SK-N-SH treated with all-trans-retinoic acid at 6 μM for 48 hours (cell line): ENCODE measurements around the gene SMG5.

Experiments used
- ATAC-seq: fragments of 200-7000 bp; cut with Tn5 transposase; 3 replicates; pipeline ENCODE4 v1.9.1; 2020; ENCODE audit warnings: mild to moderate bottlenecking, moderate library complexity
- ARNTL ChIP-seq: fragments of 450-650 bp; formaldehyde crosslinking; IDR thresholded peaks from 2 replicates; pipeline ENCODE4 v1.5.0; 2020; ENCODE audit warnings: low read depth, mild to moderate bottlenecking, moderate library complexity, borderline replicate concordance
- BACH2 ChIP-seq: fragments of 250-450 bp; sonication (Bioruptor Pico); IDR thresholded peaks from 2 replicates; pipeline ENCODE4 v1.9.0; 2021; ENCODE audit warnings: mild to moderate bottlenecking, borderline replicate concordance
- CREB5 ChIP-seq: fragments of 250-450 bp; sonication (Bioruptor Pico); IDR thresholded peaks from 2 replicates; pipeline ENCODE4 v1.5.1; 2020; ENCODE audit warnings: low read depth, mild to moderate bottlenecking, moderate library complexity
- CSDC2 ChIP-seq: fragments of 250-450 bp; sonication (Bioruptor Pico); IDR thresholded peaks from 2 replicates; pipeline ENCODE4 v1.5.0; 2020; ENCODE audit warnings: mild to moderate bottlenecking, moderate library complexity
- CSRNP3 ChIP-seq: fragments of 250-450 bp; sonication (Bioruptor Pico); IDR thresholded peaks from 2 replicates; pipeline ENCODE4 v1.5.1; 2021; ENCODE audit warnings: mild to moderate bottlenecking, moderate library complexity
- ESRRG ChIP-seq: fragments of 250-450 bp; sonication (Bioruptor Pico); IDR thresholded peaks from 2 replicates; pipeline ENCODE4 v1.6.1; 2021; ENCODE audit warnings: mild to moderate bottlenecking
- GLIS3 ChIP-seq: fragments of 250-450 bp; sonication (Bioruptor Pico); IDR thresholded peaks from 2 replicates; pipeline ENCODE4 v1.5.0; 2020; ENCODE audit warnings: mild to moderate bottlenecking, moderate library complexity
- ISL1 ChIP-seq: fragments of 250-450 bp; sonication (Bioruptor Pico); IDR thresholded peaks from 2 replicates; pipeline ENCODE4 v2.1.2; 2022; ENCODE audit warnings: mild to moderate bottlenecking, moderate library complexity
- OSR1 ChIP-seq: fragments of 250-450 bp; sonication (Bioruptor Pico); IDR thresholded peaks from 2 replicates; pipeline ENCODE4 v1.8.0; 2022; ENCODE audit warnings: moderate library complexity, mild to moderate bottlenecking, inconsistent platforms
- PATZ1 ChIP-seq: fragments of 250-450 bp; sonication (Bioruptor Pico); IDR thresholded peaks from 2 replicates; pipeline ENCODE4 v1.8.0; 2020; ENCODE audit warnings: mild to moderate bottlenecking, moderate library complexity, borderline replicate concordance
- PPARA ChIP-seq: fragments of 250-450 bp; sonication (Bioruptor Pico); IDR thresholded peaks from 2 replicates; pipeline ENCODE4 v1.5.0; 2020; ENCODE audit warnings: mild to moderate bottlenecking, borderline replicate concordance
- RARB ChIP-seq: fragments of 250-450 bp; sonication (Bioruptor Pico); IDR thresholded peaks from 2 replicates; pipeline ENCODE4 v1.8.0; 2021; ENCODE audit warnings: mild to moderate bottlenecking, moderate library complexity
- SNAI2 ChIP-seq: fragments of 250-450 bp; sonication (Bioruptor Pico); IDR thresholded peaks from 2 replicates; pipeline ENCODE4 v1.5.0; 2020; ENCODE audit warnings: mild to moderate bottlenecking, moderate library complexity
- TCF4 ChIP-seq: fragments of 250-450 bp; sonication (Bioruptor Pico); IDR thresholded peaks from 2 replicates; pipeline ENCODE4 v1.8.0; 2021; ENCODE audit warnings: mild to moderate bottlenecking, moderate library complexity, borderline replicate concordance
- TOX ChIP-seq: fragments of 250-450 bp; sonication (Bioruptor Pico); IDR thresholded peaks from 2 replicates; pipeline ENCODE4 v1.8.0; 2021; ENCODE audit warnings: mild to moderate bottlenecking, moderate library complexity, borderline replicate concordance
- TSHZ2 ChIP-seq: fragments of 250-450 bp; sonication (Bioruptor Pico); IDR thresholded peaks from 2 replicates; pipeline ENCODE4 v1.5.0; 2020; ENCODE audit warnings: mild to moderate bottlenecking, moderate library complexity
- ZC3H10 ChIP-seq: fragments of 250-450 bp; sonication (Bioruptor Pico); IDR thresholded peaks from 2 replicates; pipeline ENCODE4 v1.5.1; 2021; ENCODE audit warnings: mild to moderate bottlenecking, moderate library complexity
- ZFP3 ChIP-seq: fragments of 250-450 bp; sonication (Bioruptor Pico); IDR thresholded peaks from 2 replicates; pipeline ENCODE4 v1.5.0; 2020; ENCODE audit warnings: mild to moderate bottlenecking, moderate library complexity
- ZFP30 ChIP-seq: fragments of 450-650 bp; formaldehyde crosslinking; IDR thresholded peaks from 2 replicates; pipeline ENCODE4 v1.5.0; 2022; ENCODE audit warnings: mild to moderate bottlenecking, moderate library complexity
- ZNF565 ChIP-seq: fragments of 450-650 bp; formaldehyde crosslinking; conservative IDR thresholded peaks from 2 replicates; pipeline ENCODE4 v1.5.0; 2020; ENCODE audit warnings: low read depth, mild to moderate bottlenecking, moderate library complexity
- ZNF70 ChIP-seq: fragments of 450-650 bp; formaldehyde crosslinking; IDR thresholded peaks from 2 replicates; pipeline ENCODE4 v1.5.0; 2020; ENCODE audit warnings: mild to moderate bottlenecking, moderate library complexity

The SMG5 gene

GRCh38 chr1:156241926-156242325 is 40.7 kb downstream of the SMG5 start, which contains the start of gene BGLAP:
TSS of gene BGLAP (plus strand) at chr1:156242184. CDS start at chr1:156242232, 48 bp downstream.
- ATAC-seq = peak; percentile 6

GRCh38 chr1:156241311-156241811 is 41.3 kb downstream of the SMG5 start:
- peak; percentile 59 for ATAC-seq
- no peak for TF ChIP-seq RARB (CRISPR knock-in tag)
- TF ChIP-seq TOX = peak; percentile 25; the same call in 1 of the 2 replicates
- peak; percentile 62; the same call in 1 of the 2 replicates for TF ChIP-seq PATZ1 (CRISPR knock-in tag)
- no peak for TF ChIP-seq PPARA (CRISPR knock-in tag)
- TF ChIP-seq, all 23 proteins: peak for 2

More at GRCh38 chr1:156241926-156242325, 40.7 kb downstream of the SMG5 start, which contains the start of gene BGLAP:
- no peak for TF ChIP-seq PPARA (CRISPR knock-in tag)
- no peak for TF ChIP-seq ARNTL (CRISPR knock-in tag)
- TF ChIP-seq PATZ1 (CRISPR knock-in tag) = no peak
- TF ChIP-seq ZFP3 = no peak
- no peak for TF ChIP-seq TSHZ2
- no peak for TF ChIP-seq TOX
- no peak for TF ChIP-seq CREB5 (CRISPR knock-in tag)
- no peak for TF ChIP-seq ZC3H10 (CRISPR knock-in tag)
- TF ChIP-seq SNAI2 (CRISPR knock-in tag) = no peak
- no peak for TF ChIP-seq RARB (CRISPR knock-in tag)
- TF ChIP-seq GLIS3 = no peak
- no peak for TF ChIP-seq OSR1 (CRISPR knock-in tag)
- no peak for TF ChIP-seq ESRRG
- no peak for TF ChIP-seq CSDC2 (CRISPR knock-in tag)
- TF ChIP-seq ISL1 = no peak
- TF ChIP-seq ZNF565 (CRISPR knock-in tag) = no peak
- no peak for TF ChIP-seq ZNF70 (CRISPR knock-in tag)
- no peak for TF ChIP-seq CSRNP3
- no peak for TF ChIP-seq ZFP30 (CRISPR knock-in tag)
- no peak for TF ChIP-seq TCF4 (CRISPR knock-in tag)

GRCh38 chr1:156238248-156238647 is 44.4 kb downstream of the SMG5 start:
- no peak for ATAC-seq
- TF ChIP-seq OSR1 (CRISPR knock-in tag) (no peak), PATZ1 (CRISPR knock-in tag) (no peak), ARNTL (CRISPR knock-in tag) (no peak), TCF4 (CRISPR knock-in tag) (no peak), ZNF565 (CRISPR knock-in tag) (no peak), BACH2 (CRISPR knock-in tag) (no peak), TSHZ2 (no peak), ZC3H10 (CRISPR knock-in tag) (no peak)
